ENCODE measurements around the gene UCP2.
A peak's percentile ranks its signal among the peaks of the same experiment; 100 is the strongest.

Gene UCP2

GRCh38 chr11:74021998-74022397, 39.4 kb upstream of the UCP2 start:
- no peaks in the 10 kb centered on the region for H3K9me3 ChIP-seq (ENCODE audit: control insufficient read depth, insufficient read depth, low read length)
- no peaks in the 10 kb centered on the region for H3K79me2 ChIP-seq (ENCODE audit: control insufficient read depth, low read length)
- H3K36me3 ChIP-seq (ENCODE audit: control insufficient read depth, low read length): peaks cover 14% of the 10 kb centered on the region
- H3K4me3 ChIP-seq (ENCODE audit: low read length): no peak overlapping the region
- no peaks in the 10 kb centered on the region for H3F3A ChIP-seq (ENCODE audit: control insufficient read depth, insufficient read depth)
- H3K9me2 ChIP-seq (replicated peaks; ENCODE audit: control insufficient read depth, low read length): no peaks in the 10 kb centered on the region
- no peaks in the 10 kb centered on the region for H4K20me1 ChIP-seq (ENCODE audit: control insufficient read depth, insufficient read depth, low read depth, low read length)
- H3K4me2 ChIP-seq (ENCODE audit: low read length): no peak overlapping the region
- no peak overlapping the region for H3K27ac ChIP-seq (ENCODE audit: low read depth, low read length)
- peaks cover 68% of the 10 kb centered on the region for H3K4me1 ChIP-seq (ENCODE audit: control insufficient read depth, low read length)
- TF ChIP-seq EZH2phosphoT487 (IDR thresholded peaks at IDR 0.05; ENCODE audit: borderline replicate concordance, low read length): no peak
- TF ChIP-seq CTCF (IDR thresholded peaks at IDR 0.05; ENCODE audit: low read depth, low read length, poor library complexity, severe bottlenecking): no peak
- H3K27me3 ChIP-seq (ENCODE audit: control insufficient read depth, low read length): no peaks in the 10 kb centered on the region

GRCh38 chr11:74020539-74020938, 37.9 kb upstream of the UCP2 start:
- H3K27me3 ChIP-seq (ENCODE audit: control insufficient read depth, low read length): no peaks in the 10 kb centered on the region
- H3F3A ChIP-seq (ENCODE audit: control insufficient read depth, insufficient read depth): no peaks in the 10 kb centered on the region
- H4K20me1 ChIP-seq (ENCODE audit: control insufficient read depth, insufficient read depth, low read depth, low read length): no peaks in the 10 kb centered on the region
- H3K9me3 ChIP-seq (ENCODE audit: control insufficient read depth, insufficient read depth, low read length): no peaks in the 10 kb centered on the region
- peak overlapping the region; percentile 56 for H3K4me2 ChIP-seq (ENCODE audit: low read length)
- peaks cover 14% of the 10 kb centered on the region for H3K36me3 ChIP-seq (ENCODE audit: control insufficient read depth, low read length)
- H3K9me2 ChIP-seq (replicated peaks; ENCODE audit: control insufficient read depth, low read length): no peaks in the 10 kb centered on the region
- no peaks in the 10 kb centered on the region for H3K79me2 ChIP-seq (ENCODE audit: control insufficient read depth, low read length)
- H3K27ac ChIP-seq (ENCODE audit: low read depth, low read length): peak overlapping the region; percentile 35
- H3K4me3 ChIP-seq (ENCODE audit: low read length): peak overlapping the region; percentile 31
- TF ChIP-seq CTCF (IDR thresholded peaks at IDR 0.05; ENCODE audit: low read depth, low read length, poor library complexity, severe bottlenecking) (no peak), EZH2phosphoT487 (IDR thresholded peaks at IDR 0.05; ENCODE audit: borderline replicate concordance, low read length) (no peak)
- peaks cover 68% of the 10 kb centered on the region for H3K4me1 ChIP-seq (ENCODE audit: control insufficient read depth, low read length)

GRCh38 chr11:74019860-74020259, 37.2 kb upstream of the UCP2 start:
- H3K4me1 ChIP-seq (ENCODE audit: control insufficient read depth, low read length): peaks cover 65% of the 10 kb centered on the region
- no peaks in the 10 kb centered on the region for H3K9me2 ChIP-seq (replicated peaks; ENCODE audit: control insufficient read depth, low read length)
- no peaks in the 10 kb centered on the region for H3F3A ChIP-seq (ENCODE audit: control insufficient read depth, insufficient read depth)
- no peaks in the 10 kb centered on the region for H4K20me1 ChIP-seq (ENCODE audit: control insufficient read depth, insufficient read depth, low read depth, low read length)
- peaks cover 17% of the 10 kb centered on the region for H3K36me3 ChIP-seq (ENCODE audit: control insufficient read depth, low read length)
- no peaks in the 10 kb centered on the region for H3K9me3 ChIP-seq (ENCODE audit: control insufficient read depth, insufficient read depth, low read length)
- H3K79me2 ChIP-seq (ENCODE audit: control insufficient read depth, low read length): no peaks in the 10 kb centered on the region
- peak overlapping the region; percentile 31 for H3K4me3 ChIP-seq (ENCODE audit: low read length)
- H3K27me3 ChIP-seq (ENCODE audit: control insufficient read depth, low read length): no peaks in the 10 kb centered on the region
- H3K4me2 ChIP-seq (ENCODE audit: low read length): peak overlapping the region; percentile 56
- TF ChIP-seq CTCF (IDR thresholded peaks at IDR 0.05; ENCODE audit: low read depth, low read length, poor library complexity, severe bottlenecking) (no peak), EZH2phosphoT487 (IDR thresholded peaks at IDR 0.05; ENCODE audit: borderline replicate concordance, low read length) (no peak)
- H3K27ac ChIP-seq (ENCODE audit: low read depth, low read length): peak overlapping the region; percentile 35

All from DOHH2 (cell line).